CD14-positive monocyte (primary cell): ENCODE data around the gene VAV2. TPM values are rescaled to one million over a fixed set of nuclear protein-coding genes. Genes with fewer than 3 reads are reported as not detected.

Source experiments
- DNase-seq, 3 donors: peaks; one replicate each; pipeline ENCODE4 v3.0.0-alpha.2; 2011 to 2022
- H2AFZ ChIP-seq: 2 replicates; pipeline ENCODE4 v1.6.0; 2012; ENCODE audit warnings: mild to moderate bottlenecking, low read depth, low read length, inconsistent platforms; ENCODE audit not compliant: insufficient read depth, poor library complexity, severe bottlenecking
- H3K27ac ChIP-seq, 2 donors: 1 replicate in 1 of 2; 2 replicates in 1 of 2; pipeline ENCODE4 v1.5.1; 2012 to 2013; ENCODE audit warnings: low read length in 2 of 2, control low read depth in 1 of 2, inconsistent platforms in 1 of 2, low read depth in 1 of 2, mild to moderate bottlenecking in 1 of 2
- H3K27me3 ChIP-seq, 2 donors: one replicate each; pipeline versions ENCODE4 v1.6.0 to v1.6.1; 2011 to 2013; ENCODE audit warnings: low read length in 2 of 2; ENCODE audit not compliant: control insufficient read depth in 2 of 2, insufficient read depth in 2 of 2
- H3K36me3 ChIP-seq, 2 donors: replicated peaks in 1 of 2; 1 replicate in 1 of 2; 2 replicates in 1 of 2; pipeline versions ENCODE4 v1.5.1 to v1.6.1; 2012 to 2013; ENCODE audit warnings: low read length in 2 of 2, control low read depth in 1 of 2, inconsistent platforms in 1 of 2, mild to moderate bottlenecking in 1 of 2; ENCODE audit not compliant: insufficient read depth in 2 of 2, control insufficient read depth in 1 of 2
- H3K4me1 ChIP-seq, 2 donors: 1 replicate in 1 of 2; 2 replicates in 1 of 2; pipeline versions ENCODE4 v1.5.1 to v1.6.1; 2012 to 2013; ENCODE audit warnings: low read length in 2 of 2, control low read depth in 1 of 2, inconsistent platforms in 1 of 2, mild to moderate bottlenecking in 1 of 2, moderate library complexity in 1 of 2; ENCODE audit not compliant: insufficient read depth in 2 of 2, control insufficient read depth in 1 of 2
- H3K4me2 ChIP-seq: replicated peaks from 2 replicates; pipeline ENCODE3; 2012; ENCODE audit warnings: low read length, moderate library complexity, mild to moderate bottlenecking; ENCODE audit not compliant: poor library complexity, severe bottlenecking; ENCODE audit errors: extremely low read depth
- H3K4me3 ChIP-seq, 3 experiments: fragments of 200-600 bp in 1 of 3; sonication (generic) in 1 of 3; replicated peaks in 1 of 3; 1 replicate in 2 of 3; 2 replicates in 1 of 3; pipeline ENCODE4 v1.5.1; 2011 to 2013; ENCODE audit warnings: low read length in 3 of 3, mild to moderate bottlenecking in 3 of 3, control low read depth in 2 of 3, low read depth in 2 of 3, inconsistent platforms in 1 of 3, moderate library complexity in 1 of 3
- H3K79me2 ChIP-seq: 2 replicates; pipeline ENCODE4 v1.6.0; 2012; ENCODE audit warnings: mild to moderate bottlenecking, control low read depth, inconsistent platforms, low read length, moderate library complexity; ENCODE audit not compliant: insufficient read depth
- H3K9ac ChIP-seq: 2 replicates; pipeline ENCODE4 v1.6.0; 2017; ENCODE audit warnings: low read length, mild to moderate bottlenecking; ENCODE audit not compliant: insufficient read depth, poor library complexity, severe bottlenecking
- H3K9me3 ChIP-seq, 2 donors: replicated peaks in 1 of 2; 1 replicate in 1 of 2; 2 replicates in 1 of 2; pipeline versions ENCODE4 v1.5.1 to v1.6.1; 2012 to 2013; ENCODE audit warnings: low read length in 2 of 2, control low read depth in 1 of 2; ENCODE audit not compliant: control insufficient read depth in 1 of 2, insufficient read depth in 1 of 2
- H4K20me1 ChIP-seq: 2 replicates; pipeline ENCODE4 v1.6.0; 2012; ENCODE audit warnings: mild to moderate bottlenecking, low read length, control low read depth, moderate library complexity; ENCODE audit not compliant: insufficient read depth
- H3K27ac Mint-ChIP-seq, 7 donors: one replicate each; pipeline ENCODE4 v1.8.0; 2020; ENCODE audit warnings: mild to moderate bottlenecking in 7 of 7, mixed read lengths in 7 of 7, moderate library complexity in 6 of 7, inconsistent platforms in 2 of 7
- H3K27me3 Mint-ChIP-seq, 3 donors: one replicate each; pipeline ENCODE4 v1.8.0; 2021 to 2022; ENCODE audit warnings: low read depth in 3 of 3, mild to moderate bottlenecking in 3 of 3, mixed read lengths in 3 of 3, moderate library complexity in 3 of 3, inconsistent platforms in 1 of 3
- H3K36me3 Mint-ChIP-seq, 2 donors: one replicate each; pipeline ENCODE4 v1.8.0; 2020; ENCODE audit warnings: mixed read lengths in 2 of 2, inconsistent platforms in 1 of 2, mild to moderate bottlenecking in 1 of 2
- H3K4me1 Mint-ChIP-seq: one replicate; pipeline ENCODE4 v1.8.0; 2020; ENCODE audit warnings: mild to moderate bottlenecking, mixed read lengths
- H3K4me3 Mint-ChIP-seq, 2 donors: one replicate each; pipeline ENCODE4 v1.8.0; 2020; ENCODE audit warnings: mild to moderate bottlenecking in 2 of 2, mixed read lengths in 2 of 2, moderate library complexity in 1 of 2
- H3K9me3 Mint-ChIP-seq, 7 donors: one replicate each; pipeline ENCODE4 v1.8.0; 2020 to 2022; ENCODE audit warnings: mixed read lengths in 7 of 7, mild to moderate bottlenecking in 6 of 7, moderate library complexity in 6 of 7, inconsistent platforms in 2 of 7
- CTCF ChIP-seq: fragments of 200-600 bp; IDR thresholded peaks from one replicate; pipeline ENCODE4 v1.8.0; 2022; ENCODE audit warnings: antibody characterized with exemption, mild to moderate bottlenecking
- whole genome bisulfite sequencing: methylation state at CpG from one replicate; pipeline ENCODE4 v1.1.5; 2013; ENCODE audit warnings: missing lambda C conversion rate; ENCODE audit not compliant: insufficient coverage; 5-methylcytosine and 5-hydroxymethylcytosine counted together
- intact Hi-C, 2 donors: fragments of 100-400 bp; cut with micrococcal nuclease; formaldehyde crosslinking; loops; one replicate each; pipeline versions ENCODE4 v1.15.0 to v1.15.1; 2023
- polyA plus RNA-seq, 3 donors: library from polyadenylated mRNA; depleted of rRNA in 1 of 3; unstranded in 2 of 3; stranded (reverse) in 1 of 3; fragments of 300-500 nt in 2 of 3; fragments of >200 nt in 1 of 3; fragmentation: Illumina TruSeq in 2 of 3; gene quantifications; 1 replicate in 2 of 3; 2 replicates in 1 of 3; pipeline ENCODE4 v1.2.3, GENCODE V29; 2012 to 2021

The VAV2 gene
- polyA plus RNA-seq, 3 donors = 2.3 to 13.6 (median 2.3) TPM

GRCh38 chr9:133938753-133939152 is 53.4 kb downstream of the VAV2 start:
- no peaks in the 10 kb centered on the region for H3K4me1 ChIP-seq
- H3K27ac ChIP-seq = no peak overlapping the region
- Mint-ChIP-seq H3K27ac (no peak overlapping the region), H3K4me1 (peaks cover 9% of the 10 kb centered on the region), H3K4me3 (no peak overlapping the region), H3K36me3 (peaks cover 24 to 25% of the 10 kb centered on the region in 2 donors), H3K9me3 (peaks cover 0 to 2% (median 0%) of the 10 kb centered on the region in 7 donors), H3K27me3 (peaks cover 0 to 3% (median 0%) of the 10 kb centered on the region in 3 donors)
- H4K20me1 ChIP-seq = peaks cover 58% of the 10 kb centered on the region
- no peak overlapping the region for H3K4me3 ChIP-seq
- 93% methylated on average over 13 of the region's 14 CpGs for WGBS
- DNase-seq = no peak
- no peaks in the 10 kb centered on the region for H3K27me3 ChIP-seq
- no peak overlapping the region for H3K4me2 ChIP-seq
- intact Hi-C loops = no loop called here
- no peaks in the 10 kb centered on the region for H3K9me3 ChIP-seq
- no peak overlapping the region for H3K9ac ChIP-seq
- no peak overlapping the region for H2AFZ ChIP-seq
- peaks cover 11 to 26% of the 10 kb centered on the region in 2 donors for H3K36me3 ChIP-seq
- H3K79me2 ChIP-seq = no peaks in the 10 kb centered on the region
- no peak for TF ChIP-seq CTCF

GRCh38 chr9:133938086-133938485 is 54.0 kb downstream of the VAV2 start:
- Histone ChIP-seq H3K79me2 (no peaks in the 10 kb centered on the region), H3K4me1 (no peaks in the 10 kb centered on the region), H3K4me3 (no peak overlapping the region), H3K9ac (no peak overlapping the region), H3K9me3 (no peaks in the 10 kb centered on the region), H4K20me1 (peaks cover 58% of the 10 kb centered on the region), H3K27me3 (no peaks in the 10 kb centered on the region), H3K27ac (no peak overlapping the region), H2AFZ (no peak overlapping the region), H3K4me2 (no peak overlapping the region), H3K36me3 (peaks cover 11 to 26% of the 10 kb centered on the region in 2 donors)
- TF ChIP-seq CTCF = no peak
- WGBS = 99% methylated on average over 7 of the region's 10 CpGs
- no peak overlapping the region for H3K4me3 Mint-ChIP-seq
- no peak overlapping the region for H3K27ac Mint-ChIP-seq
- intact Hi-C loops = no loop called here
- peaks cover 0 to 8% (median 1%) of the 10 kb centered on the region in 7 donors for H3K9me3 Mint-ChIP-seq
- peaks cover 30 to 32% of the 10 kb centered on the region in 2 donors for H3K36me3 Mint-ChIP-seq
- peaks cover 9% of the 10 kb centered on the region for H3K4me1 Mint-ChIP-seq
- H3K27me3 Mint-ChIP-seq = peaks cover 0 to 3% (median 0%) of the 10 kb centered on the region in 3 donors
- DNase-seq = no peak
